Kidney capillary endothelial cell (primary cell): Measurements from ENCODE around the gene C9orf85.
"Not testable (repeated sequence)": the region's sequence is repeated elsewhere in the genome, so short reads cannot be mapped to it uniquely, and the experiment has no call there.

Experiments
- DNase-seq: peaks from one replicate; pipeline ENCODE4 v3.0.0-alpha.2; 2018; ENCODE audit warnings: low spot score

Gene C9orf85, protein sequence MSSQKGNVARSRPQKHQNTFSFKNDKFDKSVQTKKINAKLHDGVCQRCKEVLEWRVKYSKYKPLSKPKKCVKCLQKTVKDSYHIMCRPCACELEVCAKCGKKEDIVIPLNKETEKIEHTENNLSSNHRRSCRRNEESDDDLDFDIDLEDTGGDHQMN

DNA sequence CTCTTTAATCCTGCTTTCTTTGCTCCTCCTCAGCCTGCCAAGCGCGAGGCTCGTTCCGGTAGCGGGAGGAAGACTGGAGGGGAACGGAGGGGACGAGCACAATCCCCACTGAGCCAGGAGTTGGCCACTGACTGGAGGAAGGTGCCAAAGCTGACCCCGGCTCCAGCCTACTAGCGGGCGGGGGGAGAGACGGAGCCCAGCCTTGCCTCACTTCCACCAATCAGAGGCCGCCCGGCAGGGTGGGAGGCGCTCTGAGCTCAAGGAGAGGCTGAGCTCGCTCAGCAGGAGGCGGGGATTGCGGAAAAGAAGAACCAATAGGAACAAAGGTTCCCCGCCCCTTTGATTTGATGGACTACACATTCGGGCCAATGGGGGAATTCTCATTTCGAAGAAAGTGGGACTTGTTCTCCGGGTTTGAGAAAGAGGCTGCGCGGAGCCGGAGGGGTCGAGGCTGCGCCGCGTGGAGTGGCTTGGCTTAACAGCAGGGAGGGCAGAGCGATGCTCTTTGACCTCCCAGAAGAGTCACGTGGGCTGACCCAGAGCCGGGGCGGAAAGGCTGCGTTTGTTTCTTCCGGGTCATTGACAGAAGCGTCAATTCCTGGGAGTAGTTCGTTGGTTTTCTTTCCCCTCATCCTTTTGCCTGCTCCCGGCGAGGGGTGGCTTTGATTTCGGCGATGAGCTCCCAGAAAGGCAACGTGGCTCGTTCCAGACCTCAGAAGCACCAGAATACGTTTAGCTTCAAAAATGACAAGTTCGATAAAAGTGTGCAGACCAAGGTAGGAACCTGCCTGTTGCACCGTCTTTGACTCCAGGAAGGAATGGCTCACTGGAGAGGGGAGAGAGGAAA, at the start of gene C9orf85, which contains the start of gene ABHD17B:
TSS of gene C9orf85 (plus strand) at position 579 of the 847 bp plus-strand sequence. CDS start at position 675, 96 bp downstream.
TSS of gene ABHD17B (minus strand) at position 133 of the 847 bp plus-strand sequence. CDS start 36,113 bp downstream, outside the sequence.
- peak; percentile 99 for DNase-seq

GRCh38 chr9:71863631-71864030, 47.8 kb upstream of the C9orf85 start:
- DNase-seq: no peak

- no peak for DNase-seq
Measured at GRCh38 chr9:71875345-71875744, 36.1 kb upstream of the C9orf85 start.

GRCh38 chr9:71876106-71876505, 35.3 kb upstream of the C9orf85 start:
- DNase-seq: no peak

DNA sequence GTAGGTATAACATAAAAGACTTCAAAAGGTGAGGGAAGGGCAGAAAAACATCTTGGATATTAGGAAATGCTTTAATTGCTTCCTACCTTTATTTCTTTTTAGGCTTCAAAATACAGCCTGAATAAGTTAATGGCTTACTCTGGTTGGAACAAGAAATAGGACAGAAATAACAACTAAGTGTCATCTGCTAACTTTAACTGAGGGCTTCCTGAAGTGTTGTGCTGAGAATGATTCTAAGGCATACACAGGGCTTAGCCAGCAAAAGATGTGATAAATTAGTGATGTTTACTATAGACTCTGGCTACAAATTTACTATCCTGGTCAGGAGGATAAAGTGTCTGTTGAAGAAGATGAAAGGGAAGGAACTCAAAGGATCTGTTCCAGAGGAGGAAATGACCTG, 34.6 kb upstream of the C9orf85 start:
- no peak for DNase-seq

DNA sequence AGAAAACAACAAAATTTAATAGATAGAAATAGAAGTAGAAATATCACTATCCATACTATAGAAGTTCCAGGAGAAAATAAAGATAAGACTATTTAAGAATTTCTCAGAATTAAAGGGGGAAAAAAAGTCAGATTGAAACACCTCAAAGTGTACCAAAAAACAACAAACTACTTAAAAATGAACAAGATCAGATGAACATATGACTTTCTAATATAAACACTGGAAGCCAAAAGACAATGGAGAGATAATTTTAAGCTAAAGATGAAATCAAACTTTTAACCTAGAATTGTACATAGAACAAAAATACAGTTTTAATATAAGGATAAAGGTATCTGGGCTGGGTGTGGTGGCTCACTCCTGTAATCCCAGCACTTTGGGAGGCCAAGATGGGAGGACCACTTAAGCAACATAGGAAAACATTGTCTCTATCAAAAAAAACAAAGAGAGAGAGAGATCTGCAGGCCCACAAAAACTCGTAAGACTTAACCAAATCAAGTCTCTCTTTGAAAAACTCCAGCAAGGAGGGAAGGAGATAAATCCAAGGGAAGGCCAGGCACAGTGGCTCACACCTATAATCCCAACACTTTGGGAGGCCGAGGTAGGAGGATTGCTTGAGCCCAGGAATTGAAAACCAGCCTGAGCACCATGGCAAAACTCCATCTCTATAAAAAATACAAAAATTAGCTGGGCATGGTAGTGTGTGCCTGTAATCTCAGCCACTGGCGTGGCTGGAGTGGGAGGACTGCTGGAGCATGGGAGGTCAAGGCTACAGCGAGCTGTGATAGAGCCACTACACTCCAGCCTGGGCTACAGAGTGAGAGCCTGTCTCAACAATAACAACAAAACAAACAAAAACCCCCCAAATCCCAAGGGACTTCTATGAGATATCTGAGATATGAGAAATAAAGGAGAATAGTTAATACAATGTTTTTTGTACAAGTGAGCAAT, 32.8 kb upstream of the C9orf85 start:
- DNase-seq: no peak

- no peak for DNase-seq
Measured at GRCh38 chr9:71879644-71880174, 31.7 kb upstream of the C9orf85 start.

DNA sequence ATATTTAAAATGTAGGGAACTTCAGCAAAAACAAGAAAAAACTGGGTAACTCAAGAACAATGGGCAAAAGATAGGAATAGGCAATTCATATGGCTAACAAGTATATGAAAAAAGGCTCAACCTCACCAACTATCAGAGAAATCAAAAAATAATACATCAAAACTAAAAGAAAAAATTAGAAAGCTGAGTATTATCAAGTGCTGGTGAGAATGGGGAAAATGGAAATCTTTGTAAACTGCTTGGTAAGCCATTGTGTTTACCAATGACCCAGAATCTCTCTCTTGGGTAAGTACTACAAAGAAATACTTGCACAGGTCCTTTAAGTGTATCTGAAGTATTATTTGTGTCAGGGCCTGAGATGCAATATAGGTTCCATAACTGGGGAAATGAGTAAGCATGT, 27.4 kb upstream of the C9orf85 start:
- no peak for DNase-seq

GRCh38 chr9:71885467-71885866, 26.0 kb upstream of the C9orf85 start:
- DNase-seq: no peak

GRCh38 chr9:71886015-71886414, 25.4 kb upstream of the C9orf85 start:
- DNase-seq: no peak

- no peak for DNase-seq
Measured at GRCh38 chr9:71886541-71886940, 24.9 kb upstream of the C9orf85 start.

DNA sequence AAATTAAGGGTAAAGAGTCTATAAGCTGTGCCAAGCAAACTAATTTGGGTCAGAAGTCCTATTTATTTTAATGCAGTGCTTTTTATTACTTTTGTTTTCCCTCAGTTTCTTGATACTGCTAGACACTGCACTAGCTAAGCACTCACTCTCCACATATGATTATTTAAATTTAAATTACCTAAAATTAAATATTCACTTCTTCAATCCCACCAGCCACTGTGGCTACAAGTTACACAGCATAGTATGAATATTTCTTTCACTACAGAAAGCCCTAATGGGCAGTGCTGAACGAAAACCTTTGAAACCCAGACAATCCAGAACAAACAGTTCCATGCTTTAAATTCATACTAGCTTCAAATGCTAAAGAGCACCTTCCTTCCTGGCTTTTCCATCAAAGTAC, 24.1 kb upstream of the C9orf85 start:
- DNase-seq: no peak

DNA sequence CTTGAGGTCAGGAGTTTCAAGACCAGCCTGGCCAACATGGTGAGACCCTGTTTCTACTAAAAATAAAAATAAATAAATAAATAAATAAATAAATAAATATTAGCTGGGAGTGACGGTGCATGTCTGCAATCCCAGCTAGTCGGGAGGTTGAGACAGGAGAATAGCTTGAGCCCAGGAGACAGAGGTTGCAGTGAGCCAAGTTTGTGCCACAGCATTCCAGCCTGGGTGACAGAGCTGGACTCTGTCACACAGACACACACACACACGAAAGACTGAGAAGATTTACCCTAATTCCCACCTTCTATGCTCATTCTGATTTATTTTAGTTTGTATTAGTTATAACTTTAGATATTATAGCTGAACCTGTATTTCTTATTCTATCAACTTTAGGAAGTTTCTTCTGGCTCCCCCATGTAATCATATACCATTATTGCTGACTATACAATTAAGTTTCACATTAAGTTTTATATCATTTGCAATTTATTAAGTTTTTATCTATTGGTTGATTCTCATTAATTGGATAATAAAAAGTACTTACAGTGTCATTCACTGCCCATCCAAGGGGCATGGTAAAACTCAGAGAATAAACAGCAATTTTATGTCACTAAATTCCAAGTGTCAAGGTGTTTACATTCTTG, 21.3 kb upstream of the C9orf85 start:
- DNase-seq: no peak

GRCh38 chr9:71891557-71892189, 19.8 kb upstream of the C9orf85 start:
- DNase-seq: no peak

GRCh38 chr9:71895117-71895516, 16.3 kb upstream of the C9orf85 start:
- DNase-seq: no peak

DNA sequence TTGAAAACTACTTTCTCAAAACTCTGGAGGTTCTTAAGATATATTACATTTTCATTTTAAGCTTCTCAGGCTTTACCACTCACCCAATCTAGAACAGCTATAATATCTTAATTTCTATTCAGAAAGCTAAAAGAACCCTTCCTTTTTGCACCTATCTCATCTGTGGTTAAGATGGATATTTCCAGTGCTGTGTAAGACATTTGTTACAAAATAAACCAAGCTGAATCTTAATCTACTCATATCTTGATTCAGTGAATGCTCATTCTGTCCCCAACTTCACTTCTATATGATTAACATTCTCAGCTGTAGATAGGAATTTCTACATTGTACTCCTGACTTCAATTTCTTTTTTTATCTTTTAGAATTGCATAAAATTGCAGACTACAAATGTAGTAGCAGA, 15.5 kb upstream of the C9orf85 start:
- no peak for DNase-seq

GRCh38 chr9:71896761-71897160, 14.7 kb upstream of the C9orf85 start:
- DNase-seq: no peak

DNA sequence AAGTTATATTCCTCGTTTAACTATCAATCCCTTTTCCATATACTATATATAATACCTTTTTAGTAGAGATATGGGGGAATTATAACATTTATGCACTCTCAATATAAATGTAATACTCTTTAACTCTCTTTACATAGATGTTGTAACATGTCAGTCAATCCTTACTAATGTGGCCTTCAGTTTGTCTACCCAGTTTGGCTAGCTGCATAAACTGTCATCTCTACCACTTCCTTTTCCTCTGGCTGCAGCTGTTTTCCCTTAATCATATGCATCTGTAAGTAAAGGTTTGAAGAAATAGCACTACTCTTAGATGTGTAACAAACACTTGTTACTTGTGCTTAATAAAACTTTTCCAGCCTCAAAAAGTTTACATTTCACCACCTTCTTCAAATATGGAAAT, 13.9 kb upstream of the C9orf85 start:
- no peak for DNase-seq

- not testable (repeated sequence) for DNase-seq
Measured at GRCh38 chr9:71898756-71899155, 12.7 kb upstream of the C9orf85 start.

GRCh38 chr9:71901695-71902597, 9.5 kb upstream of the C9orf85 start:
- DNase-seq: no peak
